Endothelial cell (in vitro differentiated cells): ENCODE results near the gene ALDH16A1. TPM values are rescaled to one million over a fixed set of nuclear protein-coding genes. Genes with fewer than 3 reads are reported as not detected.

Source experiments
- DNase-seq: peaks from one replicate; pipeline ENCODE4 v3.0.0; 2021; ENCODE audit warnings: low spot score
- H3K27ac Mint-ChIP-seq: one replicate; pipeline ENCODE4 v1.8.0; 2021; ENCODE audit warnings: mixed read lengths, inconsistent platforms; ENCODE audit not compliant: unreplicated experiment
- H3K27me3 Mint-ChIP-seq: one replicate; pipeline ENCODE4 v1.8.0; 2021; ENCODE audit warnings: mild to moderate bottlenecking, moderate library complexity, mixed read lengths, inconsistent platforms; ENCODE audit not compliant: unreplicated experiment
- H3K36me3 Mint-ChIP-seq: one replicate; pipeline ENCODE4 v1.8.0; 2021; ENCODE audit warnings: mild to moderate bottlenecking, low read depth, mixed read lengths, inconsistent platforms; ENCODE audit not compliant: unreplicated experiment
- H3K4me1 Mint-ChIP-seq: one replicate; pipeline ENCODE4 v1.8.0; 2021; ENCODE audit warnings: mild to moderate bottlenecking, mixed read lengths, inconsistent platforms; ENCODE audit not compliant: unreplicated experiment
- H3K4me3 Mint-ChIP-seq: one replicate; pipeline ENCODE4 v1.8.0; 2021; ENCODE audit warnings: mild to moderate bottlenecking, mixed read lengths, inconsistent platforms; ENCODE audit not compliant: unreplicated experiment
- H3K9me3 Mint-ChIP-seq: one replicate; pipeline ENCODE4 v1.8.0; 2021; ENCODE audit warnings: mixed read lengths, inconsistent platforms; ENCODE audit not compliant: unreplicated experiment
- total RNA-seq: library from RNA; stranded (reverse); fragmentation: NEBNext Ultra II Directional; extraction: Animal tissue kit (Norgen Biotek cat#: 25700); gene quantifications from one replicate; pipeline ENCODE4 v1.2.1, GENCODE V29; 2021; ENCODE audit not compliant: unreplicated experiment
- TF ChIP-seq, protein P1 (sequence below): fragments of 200-600 bp; sonication (generic); IDR thresholded peaks from one replicate; pipeline ENCODE4 v1.5.0; 2021; ENCODE audit warnings: antibody characterized with exemption; ENCODE audit not compliant: unreplicated experiment

Gene ALDH16A1
- total RNA-seq, 1 donor from 2014 or later = 49.6 TPM

DNA sequence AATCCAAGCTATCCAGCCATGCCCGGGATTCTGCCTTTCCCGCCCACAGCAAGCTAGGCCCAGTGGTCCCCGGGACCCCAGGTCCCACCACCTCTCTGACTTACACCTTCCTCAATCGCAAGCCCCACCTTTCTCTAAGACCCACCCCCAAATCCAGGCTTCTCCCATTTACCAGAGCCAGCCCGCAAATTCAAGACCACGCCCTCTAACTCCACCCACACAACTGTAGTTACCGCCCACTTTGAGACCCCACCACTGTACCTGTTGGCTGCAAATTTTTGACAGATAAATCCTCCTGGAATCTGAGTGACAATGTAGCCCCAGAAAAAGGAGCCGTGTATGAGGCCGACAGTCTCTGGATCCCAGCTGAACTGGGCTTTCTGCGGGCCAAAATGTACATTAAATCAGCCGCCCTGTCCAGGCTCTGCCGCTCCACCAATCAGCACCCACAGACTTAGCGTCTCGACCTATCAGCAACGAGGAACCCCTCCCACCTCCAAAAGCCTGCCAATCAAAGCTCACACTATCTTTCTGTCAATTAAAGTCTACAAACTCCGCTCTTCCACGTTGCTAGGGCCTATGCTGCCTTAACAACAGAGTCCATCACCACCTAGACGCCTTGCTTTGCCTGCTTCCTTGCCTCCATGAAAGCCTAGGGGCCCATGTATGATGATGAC, 18.0 kb upstream of the ALDH16A1 start:
- Mint-ChIP-seq H3K36me3 (peaks cover 10% of the 10 kb centered on the region), H3K4me1 (no peaks in the 10 kb centered on the region), H3K27ac (peak overlapping the region; percentile 74), H3K4me3 (no peak overlapping the region), H3K9me3 (no peaks in the 10 kb centered on the region), H3K27me3 (peaks cover 53% of the 10 kb centered on the region)
- TF ChIP-seq, protein P1, sequence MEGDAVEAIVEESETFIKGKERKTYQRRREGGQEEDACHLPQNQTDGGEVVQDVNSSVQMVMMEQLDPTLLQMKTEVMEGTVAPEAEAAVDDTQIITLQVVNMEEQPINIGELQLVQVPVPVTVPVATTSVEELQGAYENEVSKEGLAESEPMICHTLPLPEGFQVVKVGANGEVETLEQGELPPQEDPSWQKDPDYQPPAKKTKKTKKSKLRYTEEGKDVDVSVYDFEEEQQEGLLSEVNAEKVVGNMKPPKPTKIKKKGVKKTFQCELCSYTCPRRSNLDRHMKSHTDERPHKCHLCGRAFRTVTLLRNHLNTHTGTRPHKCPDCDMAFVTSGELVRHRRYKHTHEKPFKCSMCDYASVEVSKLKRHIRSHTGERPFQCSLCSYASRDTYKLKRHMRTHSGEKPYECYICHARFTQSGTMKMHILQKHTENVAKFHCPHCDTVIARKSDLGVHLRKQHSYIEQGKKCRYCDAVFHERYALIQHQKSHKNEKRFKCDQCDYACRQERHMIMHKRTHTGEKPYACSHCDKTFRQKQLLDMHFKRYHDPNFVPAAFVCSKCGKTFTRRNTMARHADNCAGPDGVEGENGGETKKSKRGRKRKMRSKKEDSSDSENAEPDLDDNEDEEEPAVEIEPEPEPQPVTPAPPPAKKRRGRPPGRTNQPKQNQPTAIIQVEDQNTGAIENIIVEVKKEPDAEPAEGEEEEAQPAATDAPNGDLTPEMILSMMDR = no peak
- no peak for DNase-seq

DNA sequence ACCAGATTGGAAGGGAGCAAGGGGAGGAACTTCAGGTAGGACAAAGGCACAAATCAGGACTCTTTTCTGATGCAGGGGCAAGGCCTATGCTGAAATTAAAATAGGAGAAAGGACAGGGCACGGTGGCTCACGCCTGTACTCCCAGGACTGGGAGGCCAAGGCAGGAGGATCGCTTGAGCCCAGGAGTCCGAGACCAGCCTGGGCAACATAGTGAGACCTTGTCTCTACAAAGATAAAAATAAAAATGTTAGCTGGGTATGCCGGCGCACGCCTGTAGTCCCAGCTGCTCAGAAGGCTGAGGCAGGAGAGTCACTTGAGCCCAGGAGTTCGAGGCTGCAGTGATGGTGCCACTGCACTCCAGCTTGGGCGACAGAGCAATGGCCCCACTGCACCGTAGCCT, 17.4 kb upstream of the ALDH16A1 start:
- TF ChIP-seq, protein P1 = no peak
- Mint-ChIP-seq H3K27ac (peak overlapping the region; percentile 74), H3K4me1 (peaks cover under 1% of the 10 kb centered on the region), H3K27me3 (peaks cover 56% of the 10 kb centered on the region), H3K36me3 (peaks cover 8% of the 10 kb centered on the region), H3K9me3 (no peaks in the 10 kb centered on the region), H3K4me3 (no peak overlapping the region)
- DNase-seq = no peak

DNA sequence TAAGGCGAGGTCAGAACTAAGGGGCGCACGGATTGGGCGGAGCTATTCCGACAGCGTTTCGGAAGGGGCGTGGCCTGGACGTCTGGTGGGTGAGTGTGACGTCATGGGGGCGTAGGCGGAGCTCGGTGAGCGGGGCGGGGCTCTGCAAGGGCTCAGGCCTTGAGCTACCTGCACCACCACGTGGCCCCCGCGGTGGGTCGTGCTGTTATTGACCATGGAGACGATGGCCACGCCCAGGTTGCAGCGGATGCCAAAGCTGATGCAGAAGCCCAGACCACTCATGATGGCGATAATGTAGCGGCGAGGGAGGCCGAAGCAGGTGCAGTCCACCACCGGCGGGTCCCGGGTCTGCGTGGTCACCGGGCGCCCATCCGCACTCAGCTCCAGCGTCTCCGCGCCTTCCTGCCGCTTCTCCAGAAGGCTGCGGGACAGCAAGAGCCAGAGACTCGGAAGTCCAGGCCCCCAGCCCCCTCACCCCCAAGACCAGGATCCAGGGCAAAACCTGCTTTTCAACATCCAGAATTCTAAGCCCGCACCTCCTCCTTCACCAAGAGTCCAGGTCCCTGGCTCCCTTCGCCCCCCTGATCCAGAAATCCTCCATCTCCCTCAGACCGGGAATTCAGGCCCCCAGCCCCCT, 16.5 kb upstream of the ALDH16A1 start:
- DNase-seq = peak; percentile 40
- Mint-ChIP-seq H3K27me3 (peaks cover 58% of the 10 kb centered on the region), H3K36me3 (peaks cover 8% of the 10 kb centered on the region), H3K27ac (no peak overlapping the region), H3K4me1 (peaks cover 3% of the 10 kb centered on the region), H3K4me3 (no peak overlapping the region), H3K9me3 (no peaks in the 10 kb centered on the region)
- TF ChIP-seq, protein P1 = no peak

DNA sequence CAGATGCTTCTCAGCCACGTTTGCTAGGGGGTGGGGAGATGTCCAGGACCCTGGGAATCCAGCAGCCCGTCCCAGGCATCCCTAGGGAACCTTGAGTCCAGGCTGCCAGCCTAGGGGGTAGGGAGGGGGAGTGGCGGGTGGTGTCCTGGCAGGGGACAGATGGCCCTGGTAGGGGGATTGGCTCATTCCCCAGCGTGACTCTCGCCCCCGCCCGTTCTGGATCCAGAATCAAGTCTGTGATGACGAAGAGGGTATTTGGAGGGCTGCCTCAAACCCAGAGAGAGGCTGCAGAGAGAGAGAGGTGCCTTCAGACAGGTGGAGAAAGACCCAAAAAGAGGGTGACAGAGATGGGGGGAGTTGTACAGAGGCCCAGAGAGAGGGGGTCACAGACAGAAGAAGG, 15.8 kb upstream of the ALDH16A1 start:
- peaks cover 15% of the 10 kb centered on the region for H3K36me3 Mint-ChIP-seq
- peaks cover 9% of the 10 kb centered on the region for H3K4me1 Mint-ChIP-seq
- DNase-seq = no peak
- no peak overlapping the region for H3K27ac Mint-ChIP-seq
- TF ChIP-seq, protein P1 = no peak
- H3K27me3 Mint-ChIP-seq = peaks cover 61% of the 10 kb centered on the region
- H3K4me3 Mint-ChIP-seq = no peak overlapping the region
- H3K9me3 Mint-ChIP-seq = no peaks in the 10 kb centered on the region

DNA sequence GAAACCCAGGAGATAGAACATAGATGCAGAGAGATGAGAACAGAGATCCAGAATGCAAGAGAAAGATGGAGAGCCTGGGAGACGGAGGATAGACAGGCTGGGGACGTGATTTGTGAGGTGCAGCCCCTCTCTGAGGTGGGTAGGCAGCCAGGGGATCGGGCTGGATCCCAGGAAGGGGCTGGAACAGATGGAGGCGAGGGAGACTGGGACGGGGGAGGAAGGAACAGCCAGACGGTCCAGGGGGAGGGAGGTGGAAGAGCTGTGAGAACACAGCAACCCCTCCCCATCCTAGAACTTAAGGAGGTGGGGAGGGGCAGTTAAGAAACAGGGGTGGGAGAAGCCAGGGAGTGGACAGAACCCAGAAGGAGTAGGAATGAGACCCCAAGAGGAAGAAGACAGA, 14.8 kb upstream of the ALDH16A1 start:
- H3K27me3 Mint-ChIP-seq = peaks cover 61% of the 10 kb centered on the region
- H3K9me3 Mint-ChIP-seq = no peaks in the 10 kb centered on the region
- H3K4me3 Mint-ChIP-seq = no peak overlapping the region
- H3K27ac Mint-ChIP-seq = no peak overlapping the region
- H3K4me1 Mint-ChIP-seq = peaks cover 12% of the 10 kb centered on the region
- H3K36me3 Mint-ChIP-seq = peaks cover 15% of the 10 kb centered on the region
- no peak for DNase-seq
- TF ChIP-seq, protein P1 = no peak
